OCI-LY1 (cell line): ENCODE measurements around the gene MGAT3.

ENCODE experiments used
- EZH2 ChIP-seq: fragments of 200-600 bp; sonication (generic), shearing (Covaris generic); IDR thresholded peaks from 2 replicates; pipeline ENCODE4 v1.8.0; 2017; ENCODE audit warnings: borderline replicate concordance, mixed run types, mild to moderate bottlenecking, antibody characterized with exemption, low read length, moderate library complexity, mixed read lengths
- TF ChIP-seq, protein P1 (sequence below): fragments of 200-600 bp; sonication (generic), shearing (Covaris generic); IDR thresholded peaks from 2 replicates; pipeline ENCODE4 v1.5.1; 2017; ENCODE audit warnings: mild to moderate bottlenecking, antibody characterized with exemption, low read length, moderate library complexity, mixed read lengths

DNA sequence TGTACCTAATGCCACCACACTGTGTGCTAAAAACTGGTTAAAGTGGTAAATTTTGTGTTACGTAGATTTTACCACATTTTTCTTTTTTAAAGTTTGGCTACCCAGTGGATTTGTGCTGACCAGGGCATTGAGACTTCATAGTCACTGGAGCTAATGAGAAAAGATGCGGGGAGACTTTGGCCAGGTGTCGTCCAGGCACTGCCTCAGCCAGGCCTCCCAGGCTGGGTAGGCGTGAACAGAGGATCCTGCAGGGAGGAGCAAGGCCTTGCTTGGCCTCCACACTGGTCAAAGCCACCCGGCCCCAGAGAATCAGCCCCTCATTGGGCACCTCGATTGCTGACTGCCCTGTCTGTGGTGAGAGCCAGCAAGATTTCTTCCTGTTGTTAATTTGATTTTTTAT is 13.4 kb upstream of the MGAT3 start:
- no peak for TF ChIP-seq EZH2
- TF ChIP-seq, protein P1, sequence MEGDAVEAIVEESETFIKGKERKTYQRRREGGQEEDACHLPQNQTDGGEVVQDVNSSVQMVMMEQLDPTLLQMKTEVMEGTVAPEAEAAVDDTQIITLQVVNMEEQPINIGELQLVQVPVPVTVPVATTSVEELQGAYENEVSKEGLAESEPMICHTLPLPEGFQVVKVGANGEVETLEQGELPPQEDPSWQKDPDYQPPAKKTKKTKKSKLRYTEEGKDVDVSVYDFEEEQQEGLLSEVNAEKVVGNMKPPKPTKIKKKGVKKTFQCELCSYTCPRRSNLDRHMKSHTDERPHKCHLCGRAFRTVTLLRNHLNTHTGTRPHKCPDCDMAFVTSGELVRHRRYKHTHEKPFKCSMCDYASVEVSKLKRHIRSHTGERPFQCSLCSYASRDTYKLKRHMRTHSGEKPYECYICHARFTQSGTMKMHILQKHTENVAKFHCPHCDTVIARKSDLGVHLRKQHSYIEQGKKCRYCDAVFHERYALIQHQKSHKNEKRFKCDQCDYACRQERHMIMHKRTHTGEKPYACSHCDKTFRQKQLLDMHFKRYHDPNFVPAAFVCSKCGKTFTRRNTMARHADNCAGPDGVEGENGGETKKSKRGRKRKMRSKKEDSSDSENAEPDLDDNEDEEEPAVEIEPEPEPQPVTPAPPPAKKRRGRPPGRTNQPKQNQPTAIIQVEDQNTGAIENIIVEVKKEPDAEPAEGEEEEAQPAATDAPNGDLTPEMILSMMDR: no peak
